NCI-H1092 (cell line): ENCODE data around the gene ABCG5.

ENCODE experiments used
- DNase-seq: peaks from one replicate; lab custom pipeline; 2025; lab: John Stamatoyannopoulos, UW

The ABCG5 gene

GRCh38 chr2:43838560-43839267, at the start of gene ABCG5, which contains the start of gene ABCG8:
ABCG5 (minus strand) TSS chr2:43838839; CDS start chr2:43838679, 160 bp downstream.
ABCG8 (plus strand) TSS chr2:43838971; CDS start chr2:43839054, 83 bp downstream.
- DNase-seq = no peak

GRCh38 chr2:43887176-43887575, 48.5 kb upstream of the ABCG5 start:
- no peak for DNase-seq

DNA sequence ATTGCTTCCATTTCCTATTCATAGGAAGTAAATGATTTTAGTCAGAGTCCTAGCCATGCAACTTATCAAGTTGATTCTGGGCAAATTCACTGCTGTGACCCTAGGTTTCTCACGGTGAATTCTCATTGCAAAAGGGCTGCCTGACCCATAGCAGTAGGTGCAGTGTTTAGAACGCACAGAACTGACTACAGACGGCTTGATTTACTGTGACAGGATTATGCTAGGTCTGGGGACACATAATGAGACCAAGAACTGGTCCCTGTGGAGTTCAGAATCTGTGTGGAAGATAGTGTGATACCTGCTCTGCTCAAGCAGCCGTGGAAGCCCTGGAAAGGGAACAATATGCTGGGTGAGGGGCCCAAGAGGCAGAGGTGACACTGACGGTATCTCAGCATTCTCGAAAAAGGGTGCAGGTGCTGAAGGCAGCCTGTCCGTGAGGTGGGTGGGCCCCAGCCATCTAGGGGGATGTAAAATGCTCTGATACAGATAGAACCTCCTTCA, 46.5 kb upstream of the ABCG5 start:
- DNase-seq = no peak

DNA sequence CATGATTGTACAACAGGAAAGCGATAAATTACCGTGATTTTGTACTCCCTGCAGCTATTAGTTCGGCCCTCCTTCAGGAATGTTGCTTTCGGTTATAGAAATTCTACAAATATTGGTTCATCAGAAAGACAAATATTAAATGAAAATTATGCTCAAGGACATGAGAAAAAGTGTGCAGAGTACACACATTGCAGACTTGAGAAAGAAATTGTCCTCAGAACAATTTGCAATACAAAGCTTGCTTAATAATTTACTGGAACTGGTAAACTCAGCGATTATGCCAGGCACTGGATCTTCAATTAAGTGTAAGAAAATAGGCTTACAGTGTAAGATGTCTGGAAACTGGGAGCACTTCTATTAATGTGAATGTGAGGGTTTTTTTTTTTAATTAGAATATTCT, 46.0 kb upstream of the ABCG5 start:
- DNase-seq = no peak

DNA sequence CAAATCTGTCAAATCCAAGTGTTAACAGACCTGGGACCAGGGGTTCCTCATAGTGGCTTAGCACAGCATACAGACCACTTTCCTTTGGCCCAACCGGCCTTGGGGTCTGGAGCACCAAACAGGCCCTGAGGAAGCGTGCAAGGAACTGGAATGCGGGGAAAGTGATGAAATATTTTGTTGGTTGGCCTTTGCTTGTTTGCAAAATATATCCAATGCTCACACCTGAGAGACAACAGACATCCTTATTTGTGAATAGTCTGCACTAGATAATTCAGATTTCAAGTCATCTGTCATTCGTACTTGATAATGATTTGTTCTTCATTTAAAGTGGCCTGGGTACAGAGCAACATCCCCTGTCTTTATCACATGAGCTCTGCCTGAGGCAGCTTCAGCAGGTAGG, 43.7 kb upstream of the ABCG5 start:
- DNase-seq = no peak

DNA sequence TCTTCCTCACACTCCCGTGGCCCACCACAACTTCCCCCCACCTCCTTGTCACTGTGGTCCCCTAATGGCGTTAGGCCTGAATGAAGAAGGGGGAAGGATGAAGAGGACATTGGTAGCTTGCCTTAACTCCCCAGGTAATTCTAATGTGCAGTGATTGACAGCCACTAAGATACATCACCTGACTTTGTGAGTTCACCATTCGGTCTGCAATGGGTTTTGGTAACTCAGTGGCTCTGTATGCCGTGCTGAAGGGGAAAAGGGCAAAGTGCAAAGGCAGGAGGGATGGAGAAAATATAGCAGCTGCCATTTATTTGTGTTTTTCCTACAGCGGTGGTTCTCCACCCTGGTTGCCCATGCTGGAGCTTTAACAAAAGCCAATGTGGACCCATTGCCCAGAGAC, 42.3 kb upstream of the ABCG5 start:
- DNase-seq = no peak

DNA sequence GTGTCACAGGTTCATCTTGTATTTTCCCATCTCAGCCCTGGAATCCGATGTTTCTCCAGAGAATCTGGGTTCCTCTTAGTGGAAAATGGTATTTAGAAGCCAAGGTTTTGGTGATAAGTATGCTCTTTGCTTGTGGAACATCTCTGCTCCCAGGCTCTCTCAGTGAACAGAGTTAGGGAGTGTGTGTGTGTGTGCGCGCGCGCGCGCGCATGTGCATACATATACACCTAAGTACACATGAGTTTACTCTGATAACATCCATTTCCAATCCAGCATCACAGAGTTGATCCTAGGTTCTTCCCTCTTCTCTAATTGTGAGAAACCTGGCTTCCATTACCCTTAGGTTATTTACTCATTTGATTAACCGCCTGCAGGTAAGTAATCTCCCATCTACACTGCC, 41.8 kb upstream of the ABCG5 start:
- no peak for DNase-seq

DNA sequence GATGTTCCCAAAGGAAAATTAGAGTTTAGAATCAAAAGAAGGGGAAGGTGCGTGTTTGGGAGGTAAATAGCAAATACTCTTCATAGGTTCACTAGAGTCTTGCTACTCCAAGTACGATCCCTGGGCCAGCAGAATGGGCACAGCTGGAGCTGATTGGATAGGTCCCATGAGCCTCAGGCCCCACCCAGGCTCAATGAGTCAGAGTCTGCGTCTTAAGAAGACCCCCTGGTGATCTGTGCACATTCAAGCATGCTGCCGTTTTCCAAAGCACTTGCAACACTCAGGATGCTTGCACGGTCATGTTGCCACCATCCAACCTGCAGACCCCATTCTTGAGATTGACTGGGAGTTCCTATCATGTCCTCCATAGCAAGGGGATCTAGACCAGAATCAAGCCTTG, 40.6 kb upstream of the ABCG5 start:
- DNase-seq = no peak

GRCh38 chr2:43877782-43878464, 39.3 kb upstream of the ABCG5 start:
- peak; percentile 24 for DNase-seq

DNA sequence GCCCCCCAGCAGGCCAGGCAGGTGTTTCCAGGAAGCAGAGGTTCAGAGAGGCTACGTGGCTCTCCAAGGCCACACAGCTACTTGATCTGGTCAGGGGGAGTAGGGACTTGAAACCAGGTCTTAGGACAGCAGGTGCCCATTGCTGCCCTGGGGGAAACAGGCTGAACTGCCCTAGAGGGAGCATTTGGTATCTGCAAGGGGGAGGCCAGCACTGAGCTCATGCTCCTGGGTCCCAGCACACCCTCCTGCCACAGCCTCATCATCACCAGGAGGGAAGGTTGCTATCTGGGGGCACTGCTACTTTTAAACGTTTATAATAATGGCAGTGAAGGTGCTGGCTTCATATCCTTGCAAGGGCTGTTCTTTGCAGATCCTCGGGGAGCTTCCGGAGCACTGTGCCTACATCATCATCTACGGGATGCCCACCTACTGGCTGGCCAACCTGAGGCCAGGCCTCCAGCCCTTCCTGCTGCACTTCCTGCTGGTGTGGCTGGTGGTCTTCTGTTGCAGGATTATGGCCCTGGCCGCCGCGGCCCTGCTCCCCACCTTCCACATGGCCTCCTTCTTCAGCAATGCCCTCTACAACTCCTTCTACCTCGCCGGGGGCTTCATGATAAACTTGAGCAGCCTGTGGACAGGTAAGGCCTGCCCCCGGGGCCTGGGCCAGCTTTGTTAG, 36.3 kb upstream of the ABCG5 start:
- DNase-seq = no peak

DNA sequence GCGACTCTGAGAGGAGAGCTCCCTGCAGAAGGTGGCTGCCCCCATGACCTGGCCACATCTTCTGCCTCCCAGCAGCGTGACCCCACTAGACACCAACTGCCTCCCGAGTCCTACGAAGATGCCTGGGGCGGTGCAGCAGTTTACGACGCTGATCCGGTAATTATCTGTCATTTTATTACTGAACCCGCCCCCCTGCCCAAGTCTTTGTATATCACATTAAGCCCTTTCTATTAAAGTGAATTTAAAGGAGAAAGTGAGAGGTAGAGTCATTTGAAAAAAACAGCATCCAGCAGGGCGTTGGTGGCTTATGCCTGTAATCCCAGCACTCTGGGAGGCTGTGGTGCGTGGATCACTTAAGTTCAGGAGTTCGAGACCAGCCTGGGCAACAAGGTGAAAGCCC, 33.5 kb upstream of the ABCG5 start:
- DNase-seq = no peak

- no peak for DNase-seq
These were observed 16.7 kb upstream of the ABCG5 start for GRCh38 chr2:43855292-43855691.

DNA sequence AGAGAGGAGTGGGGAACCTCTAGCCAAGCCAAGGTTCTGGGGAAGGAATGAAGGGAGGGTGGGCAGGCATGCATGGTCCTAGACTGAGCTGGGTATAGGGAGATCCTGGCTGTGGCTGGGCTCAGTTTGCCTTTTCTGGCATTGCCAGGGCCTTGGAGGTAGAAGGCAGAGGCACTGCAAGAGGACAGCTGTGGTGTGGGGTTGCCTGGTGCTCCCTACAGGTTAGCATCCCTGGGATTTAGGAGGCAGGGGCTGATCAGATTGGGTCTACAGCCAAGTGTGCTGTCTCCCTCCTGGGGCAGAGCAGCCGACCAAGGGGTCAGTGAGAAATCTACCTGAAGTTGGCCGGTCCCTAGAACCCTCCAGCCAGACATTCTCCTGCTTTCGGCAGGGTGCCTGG, 16.0 kb upstream of the ABCG5 start:
- DNase-seq = no peak

DNA sequence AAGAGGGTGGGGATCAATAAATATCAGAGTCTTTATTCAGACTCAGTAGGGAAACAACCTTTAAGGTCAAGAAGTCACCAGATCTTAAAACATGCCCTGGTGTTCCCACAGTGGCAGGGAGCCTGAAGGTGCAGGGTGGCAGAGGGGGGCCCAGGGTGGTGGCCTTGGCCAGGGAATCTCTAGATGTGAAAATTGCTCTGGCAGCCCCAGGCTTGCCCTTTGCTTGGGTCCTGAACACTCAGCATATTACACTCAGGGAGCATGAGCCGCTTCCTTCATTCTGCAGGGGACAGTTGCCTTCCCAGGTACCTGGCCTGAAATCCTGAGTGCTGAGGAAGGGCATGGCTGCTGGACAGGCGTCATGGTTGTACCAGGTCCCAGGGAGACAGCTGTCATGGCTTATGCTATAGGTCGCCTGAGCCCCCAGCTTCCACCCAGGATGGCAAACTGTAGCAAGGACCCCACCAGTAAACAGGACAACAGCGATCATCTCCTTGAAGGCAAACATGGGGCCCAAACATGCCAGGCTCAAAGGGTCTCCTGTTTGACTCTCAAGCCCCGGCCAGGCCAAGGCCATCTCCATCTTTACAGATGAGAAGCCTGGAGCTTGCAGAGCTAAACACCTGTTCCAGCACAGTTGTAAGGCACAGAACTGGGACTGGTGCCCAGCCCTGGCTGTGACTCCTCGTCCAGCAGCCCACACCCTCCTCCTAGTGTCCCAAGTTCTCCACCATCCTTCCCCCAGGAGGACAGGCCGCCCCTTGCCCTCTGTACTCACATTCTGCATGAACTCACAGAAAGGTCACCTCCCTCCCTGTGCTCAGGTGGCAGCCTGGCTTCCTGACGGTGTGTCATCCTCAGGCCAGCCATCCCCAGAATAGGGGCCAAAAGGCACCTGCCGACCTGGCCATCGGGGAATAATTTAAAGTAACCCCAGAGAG, 14.8 kb upstream of the ABCG5 start:
- DNase-seq = no peak

DNA sequence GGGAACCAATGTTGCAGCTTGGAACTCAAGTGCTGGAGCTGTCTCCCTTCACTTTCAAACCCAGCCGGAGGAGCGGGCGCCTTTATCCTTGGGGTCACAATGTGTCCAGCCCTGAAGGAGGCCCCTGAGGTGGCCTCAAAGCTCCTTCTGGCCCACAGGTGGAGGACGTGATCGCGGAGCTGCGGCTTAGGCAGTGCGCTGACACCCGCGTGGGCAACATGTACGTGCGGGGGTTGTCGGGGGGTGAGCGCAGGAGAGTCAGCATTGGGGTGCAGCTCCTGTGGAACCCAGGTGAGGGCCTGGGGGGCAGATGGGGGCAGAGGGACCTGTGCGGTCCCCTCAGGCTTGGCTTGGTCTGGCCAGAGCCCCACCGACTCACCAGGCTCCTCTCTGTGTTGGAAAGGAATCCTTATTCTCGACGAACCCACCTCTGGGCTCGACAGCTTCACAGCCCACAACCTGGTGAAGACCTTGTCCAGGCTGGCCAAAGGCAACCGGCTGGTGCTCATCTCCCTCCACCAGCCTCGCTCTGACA, 13.6 kb upstream of the ABCG5 start:
- DNase-seq = no peak

GRCh38 chr2:43851011-43851980, 12.7 kb upstream of the ABCG5 start:
- DNase-seq = no peak

DNA sequence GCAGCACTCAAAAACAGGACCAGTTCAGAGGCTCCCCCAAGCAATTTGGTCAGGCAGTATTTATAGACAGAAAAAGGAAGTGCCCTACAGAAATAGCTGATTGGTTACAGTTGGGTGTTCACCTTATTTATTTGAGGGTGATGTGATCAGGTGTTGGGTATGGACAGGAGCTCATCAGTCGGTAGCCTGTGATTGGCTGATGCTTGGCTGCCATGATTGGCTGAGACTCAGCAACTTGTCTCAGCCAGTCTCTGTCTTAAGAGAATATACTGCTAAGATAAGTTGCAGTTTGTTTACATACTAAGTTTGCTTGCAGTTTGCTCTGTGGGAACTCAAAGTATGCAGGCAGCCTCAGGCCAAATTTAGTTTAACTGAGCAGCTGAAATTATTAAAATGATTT, 9.6 kb upstream of the ABCG5 start:
- DNase-seq = no peak

GRCh38 chr2:43846140-43846793, 7.6 kb upstream of the ABCG5 start:
- DNase-seq = no peak

GRCh38 chr2:43845181-43845580, 6.5 kb upstream of the ABCG5 start:
- no peak for DNase-seq

DNA sequence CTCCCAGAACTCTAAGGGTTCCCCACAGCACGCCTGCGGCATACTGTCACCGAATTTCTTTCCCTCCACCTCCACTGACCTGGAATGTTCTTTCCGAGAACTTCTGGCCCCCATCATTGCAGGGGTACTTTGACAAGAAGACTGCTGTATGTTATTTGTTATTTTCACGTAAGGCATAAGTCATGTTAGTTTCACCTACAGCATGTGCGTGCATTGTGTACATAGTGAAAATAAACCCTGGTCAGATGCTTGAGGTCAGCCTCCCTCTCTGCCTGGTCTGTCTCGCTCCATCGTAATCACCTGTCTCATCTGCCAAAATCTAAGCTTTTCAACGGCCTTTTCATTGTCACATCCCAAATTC, 4.2 kb upstream of the ABCG5 start:
- no peak for DNase-seq
